COR-L47 (cell line): ENCODE measurements around the gene CLIP2.
A peak's percentile ranks its signal among the peaks of the same experiment; 100 is the strongest.
"Not testable (repeated sequence)": the region's sequence is repeated elsewhere in the genome, so short reads cannot be mapped to it uniquely, and the experiment has no call there.

Experiments used
- DNase-seq: peaks from one replicate; lab custom pipeline; 2025; lab: John Stamatoyannopoulos, UW

The CLIP2 gene

GRCh38 chr7:74332373-74333176 is 43.4 kb downstream of the CLIP2 start:
- DNase-seq: no peak

GRCh38 chr7:74334030-74334429 is 44.8 kb downstream of the CLIP2 start:
- DNase-seq: no peak

GRCh38 chr7:74337926-74338325 is 48.7 kb downstream of the CLIP2 start:
- no peak for DNase-seq

DNA sequence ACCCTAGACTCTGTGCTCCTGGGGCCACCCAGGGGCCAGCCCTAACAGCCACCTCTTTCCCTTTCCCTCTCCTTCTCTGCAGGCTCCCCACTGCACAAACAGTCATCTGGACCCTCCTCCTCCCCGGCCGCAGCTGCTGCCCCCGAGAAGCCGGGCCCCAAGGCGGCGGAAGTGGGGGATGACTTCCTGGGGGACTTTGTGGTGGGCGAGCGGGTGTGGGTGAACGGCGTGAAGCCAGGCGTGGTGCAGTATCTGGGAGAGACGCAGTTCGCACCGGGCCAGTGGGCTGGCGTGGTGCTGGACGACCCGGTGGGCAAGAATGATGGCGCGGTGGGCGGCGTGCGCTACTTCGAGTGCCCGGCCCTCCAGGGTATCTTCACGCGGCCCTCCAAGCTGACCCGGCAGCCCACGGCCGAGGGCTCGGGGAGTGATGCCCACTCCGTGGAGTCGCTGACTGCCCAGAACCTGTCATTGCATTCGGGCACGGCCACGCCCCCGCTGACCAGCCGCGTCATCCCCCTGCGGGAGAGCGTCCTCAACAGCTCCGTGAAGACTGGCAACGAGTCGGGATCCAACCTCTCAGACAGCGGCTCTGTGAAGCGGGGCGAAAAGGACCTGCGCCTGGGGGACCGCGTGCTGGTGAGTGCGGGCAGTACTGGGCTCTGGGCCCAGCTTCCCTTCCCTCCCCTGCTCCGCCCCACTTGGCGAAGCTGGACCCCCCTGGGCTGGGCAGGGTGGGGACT is 49.3 kb downstream of the CLIP2 start:
- no peak for DNase-seq

GRCh38 chr7:74339648-74340047 is 50.4 kb downstream of the CLIP2 start:
- DNase-seq: not testable (repeated sequence)

DNA sequence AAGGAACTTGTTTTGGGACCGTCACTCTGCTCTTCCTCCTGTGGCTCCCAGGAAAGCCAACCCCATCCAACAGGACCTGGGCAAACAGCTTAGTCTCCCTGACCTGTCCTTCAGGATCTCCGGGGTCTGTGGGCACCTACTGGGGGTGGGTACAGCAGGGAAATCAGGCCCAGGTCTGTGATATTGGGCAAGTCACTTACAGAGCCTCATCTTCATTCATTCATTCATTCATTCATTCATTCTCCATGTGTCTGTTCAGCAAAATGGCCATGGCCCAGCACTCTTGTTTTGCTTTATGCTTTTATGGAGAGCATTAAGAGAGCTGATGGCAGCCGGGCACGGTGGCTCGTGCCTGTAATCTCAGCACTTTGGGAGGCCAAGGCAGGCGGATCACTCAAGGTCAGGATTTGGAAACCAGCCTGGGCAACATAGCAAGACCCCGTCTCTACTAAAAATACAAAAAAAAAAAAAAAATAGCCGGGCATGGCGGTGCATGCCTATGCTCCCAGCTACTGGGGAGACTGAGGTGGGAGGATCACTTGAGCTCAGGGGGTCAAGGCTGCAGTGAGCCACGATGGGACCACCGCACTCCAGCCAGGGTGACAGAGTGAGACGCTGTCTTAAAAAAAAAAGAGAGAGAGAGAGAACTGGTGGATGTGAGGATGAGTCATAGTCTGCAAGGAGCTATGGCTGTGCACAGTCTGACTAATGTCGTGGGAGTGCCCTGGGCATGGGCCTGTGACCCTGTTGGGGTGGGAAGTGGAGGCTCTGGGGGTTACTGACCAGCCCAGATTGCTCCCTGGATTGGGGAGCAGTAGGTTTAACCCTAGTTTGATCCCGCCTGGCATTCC is 54.3 kb downstream of the CLIP2 start:
- DNase-seq: no peak

DNA sequence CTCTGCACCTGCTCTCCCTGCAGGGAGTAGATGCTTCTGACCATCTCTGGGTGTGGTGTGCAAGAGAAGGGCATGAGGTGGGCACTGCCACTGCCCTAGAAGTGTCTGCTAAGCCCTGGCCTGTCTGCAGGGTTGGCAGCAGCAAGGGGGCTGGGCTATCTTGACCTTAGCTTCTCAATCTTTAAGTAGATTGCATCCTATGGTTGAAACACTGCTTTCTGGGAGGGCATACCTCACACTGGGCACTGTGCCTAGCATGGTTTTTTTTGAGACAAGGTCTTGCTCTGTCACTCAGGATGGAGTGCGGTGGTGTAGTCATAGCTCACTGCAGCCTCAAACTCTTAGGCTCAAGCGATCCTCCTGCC is 54.9 kb downstream of the CLIP2 start:
- DNase-seq: no peak

- no peak for DNase-seq
These were observed 55.6 kb downstream of the CLIP2 start for GRCh38 chr7:74344786-74345185.

DNA sequence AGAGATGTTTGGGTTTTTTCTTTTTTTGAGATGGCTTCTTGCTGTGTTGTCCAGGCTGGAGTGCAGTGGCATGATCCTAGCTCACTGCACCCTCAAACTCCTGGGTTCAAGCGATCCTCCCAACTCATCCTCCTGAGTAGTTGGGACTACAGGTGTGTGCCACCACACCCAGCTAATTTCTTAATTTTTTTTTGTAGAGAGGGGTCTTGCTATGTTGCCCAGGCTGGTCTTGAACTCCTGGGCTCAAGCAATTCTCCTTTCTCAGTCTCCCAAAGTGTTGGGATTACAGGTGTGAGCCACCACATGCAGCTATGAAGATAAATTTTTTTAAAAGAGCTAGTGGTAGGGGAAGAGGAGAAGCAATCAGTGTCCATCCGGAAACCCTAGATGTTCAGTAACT is 56.8 kb downstream of the CLIP2 start:
- no peak for DNase-seq

DNA sequence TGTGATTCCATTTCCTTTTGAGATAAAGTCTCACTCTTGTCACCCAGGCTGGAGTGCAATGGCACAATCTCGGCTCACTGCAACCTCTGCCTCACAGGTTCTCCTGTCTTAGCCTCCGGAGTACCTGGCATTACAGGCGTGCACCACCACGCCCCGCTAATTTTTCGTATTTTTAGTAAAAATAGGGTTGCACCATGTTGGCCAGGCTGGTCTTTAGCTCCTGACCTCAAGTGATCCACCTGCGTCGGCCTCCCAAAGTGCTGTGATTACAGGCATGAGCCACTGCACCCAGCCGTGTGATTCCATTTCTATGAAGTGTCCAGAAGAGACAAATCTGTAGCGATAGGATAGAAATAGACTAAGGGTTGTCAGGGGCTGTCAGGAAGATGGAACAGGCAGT is 60.4 kb downstream of the CLIP2 start:
- no peak for DNase-seq

DNA sequence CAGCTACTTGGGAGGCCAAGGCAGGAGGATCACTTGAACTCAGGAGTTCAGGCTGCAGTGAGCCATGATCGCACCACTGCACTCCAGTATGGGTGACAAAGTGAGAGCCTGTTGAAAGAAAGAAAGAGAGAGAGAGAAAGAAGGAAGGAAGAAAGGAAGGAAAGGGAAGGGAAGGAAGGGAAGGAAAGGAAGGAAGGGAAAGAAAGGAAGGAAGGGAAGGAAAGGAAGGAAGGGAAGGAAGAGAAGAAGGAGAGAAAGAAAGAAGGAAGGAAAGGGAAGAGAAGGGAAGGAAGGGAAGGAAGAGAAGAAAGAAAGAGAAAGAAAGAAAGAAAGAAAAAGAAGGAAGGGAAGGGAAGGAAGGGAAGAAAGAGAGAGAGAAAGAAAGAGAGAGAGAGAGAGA is 61.5 kb downstream of the CLIP2 start:
- no peak for DNase-seq

- DNase-seq: no peak
These were observed 62.6 kb downstream of the CLIP2 start for GRCh38 chr7:74351836-74352235.

GRCh38 chr7:74352551-74353138 is 63.4 kb downstream of the CLIP2 start:
- not testable (repeated sequence) for DNase-seq

GRCh38 chr7:74354009-74354408 is 64.8 kb downstream of the CLIP2 start:
- no peak for DNase-seq

- no peak for DNase-seq
These were observed 65.9 kb downstream of the CLIP2 start for GRCh38 chr7:74355091-74355490.

- no peak for DNase-seq
These were observed 67.5 kb downstream of the CLIP2 start for GRCh38 chr7:74356589-74357315.

DNA sequence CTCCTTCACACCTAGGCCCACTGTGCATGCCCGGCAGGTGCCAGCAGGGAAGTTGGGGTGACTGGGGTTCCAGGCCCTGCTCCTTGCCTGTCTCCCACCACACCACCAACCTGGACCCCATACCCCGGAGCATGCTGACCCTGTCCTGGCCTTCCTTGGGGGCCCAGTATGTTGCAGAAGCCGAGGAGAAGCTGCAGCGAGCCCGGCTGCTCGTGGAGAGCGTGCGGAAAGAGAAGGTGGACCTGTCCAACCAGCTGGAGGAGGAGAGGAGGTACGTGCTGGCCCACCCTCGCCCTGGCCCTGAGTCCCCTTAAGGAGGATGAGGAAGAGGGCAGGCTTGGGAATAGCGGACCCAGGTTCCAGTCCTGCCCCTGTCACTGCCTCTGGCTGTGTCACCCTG is 70.8 kb downstream of the CLIP2 start:
- DNase-seq: no peak

DNA sequence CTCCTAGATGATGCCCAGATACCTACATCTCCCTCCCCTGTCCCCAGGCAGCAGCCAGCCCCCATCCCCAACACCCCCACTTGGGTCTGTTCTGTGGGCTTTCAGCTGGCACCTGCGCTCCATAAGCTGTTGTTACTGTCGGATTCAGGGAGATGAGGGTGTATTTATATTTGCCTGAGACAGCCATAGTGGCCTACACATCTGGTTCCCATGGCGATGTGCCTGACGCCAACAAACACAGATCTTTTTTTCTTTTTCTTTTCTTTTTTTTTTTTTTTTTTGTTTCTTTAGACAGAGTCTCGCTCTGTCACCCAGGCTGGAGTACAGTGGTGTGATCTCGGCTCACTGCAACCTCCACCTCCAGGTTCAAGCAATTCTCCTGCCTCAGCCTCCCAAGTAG is 73.1 kb downstream of the CLIP2 start:
- no peak for DNase-seq

DNA sequence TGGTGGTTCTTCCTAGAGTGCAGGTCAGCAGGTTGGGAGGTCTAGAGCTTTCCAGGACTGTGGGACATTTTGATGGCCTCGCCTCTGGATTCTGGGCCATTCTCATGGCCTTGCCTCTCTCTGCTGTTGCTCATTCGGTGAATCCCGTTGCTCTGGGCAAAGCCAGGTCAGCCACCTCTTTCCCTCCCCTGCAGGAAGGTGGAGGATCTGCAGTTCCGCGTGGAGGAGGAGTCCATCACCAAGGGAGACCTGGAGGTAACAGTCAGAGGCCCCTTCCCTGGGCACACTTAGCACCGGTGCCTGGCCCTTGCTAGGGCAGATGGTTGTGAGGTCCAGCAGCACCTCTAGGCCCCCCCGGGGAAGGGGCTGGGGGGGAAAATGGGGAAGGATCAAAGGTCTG is 74.9 kb downstream of the CLIP2 start:
- DNase-seq: no peak

DNA sequence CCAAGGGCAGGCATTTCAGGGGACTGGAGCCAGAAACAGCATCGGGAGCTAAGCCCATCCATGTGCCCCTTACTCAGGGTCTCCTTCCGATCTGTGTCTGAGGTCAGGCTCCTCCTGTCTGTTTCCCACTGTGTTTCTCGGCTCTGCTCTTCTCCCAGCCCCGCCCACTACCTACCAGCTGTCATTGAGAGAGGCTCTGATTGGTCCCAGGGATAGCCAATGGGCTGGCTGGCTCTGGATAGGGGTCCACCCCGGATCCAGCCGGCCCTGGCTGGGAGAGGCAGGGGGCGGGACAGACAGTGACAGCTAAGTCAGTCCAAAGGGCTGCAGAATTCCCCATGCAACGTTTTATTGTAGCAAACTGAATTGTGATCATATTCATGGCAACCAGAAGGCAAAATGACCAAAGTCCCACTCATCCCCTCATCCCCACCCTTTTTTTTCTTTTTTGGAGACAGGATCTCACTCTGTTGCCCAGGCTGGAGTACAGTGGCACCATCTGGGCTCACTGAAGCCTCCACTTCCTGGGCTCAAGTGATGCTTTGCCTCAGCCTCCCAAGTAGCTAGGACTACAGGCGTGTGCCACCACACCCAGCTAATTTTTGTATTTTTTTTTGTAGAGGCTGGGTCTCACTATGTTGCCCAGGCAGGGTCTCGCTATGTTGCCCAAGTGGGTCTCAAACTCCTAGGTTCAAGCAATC is 76.3 kb downstream of the CLIP2 start:
- peak; percentile 79 for DNase-seq
